Measurements from ENCODE around the gene LPIN3.
"Not testable (repeated sequence)": the region's sequence is repeated elsewhere in the genome, so short reads cannot be mapped to it uniquely, and the experiment has no call there.

LPIN3 gene

DNA sequence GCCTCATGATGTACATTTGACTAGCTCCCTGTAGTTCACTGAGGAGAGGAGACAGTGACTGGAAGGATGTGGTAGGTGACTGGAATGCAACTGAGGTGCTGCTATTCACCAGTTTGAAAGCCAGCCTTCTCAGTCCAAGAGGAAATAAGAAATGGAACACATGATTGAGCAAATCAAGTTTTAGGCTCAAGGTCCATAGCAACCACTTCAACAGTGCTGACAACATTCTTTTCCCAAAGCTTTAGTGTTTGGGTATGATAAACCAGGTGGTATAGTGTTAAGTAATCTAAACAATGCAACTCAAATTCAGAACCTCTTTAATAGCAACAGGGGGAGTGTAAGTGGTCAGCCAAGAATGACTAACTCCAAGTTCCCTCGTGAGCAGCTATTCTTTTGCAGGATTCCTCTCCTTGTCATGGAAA, 32.3 kb upstream of the LPIN3 start:
- Histone ChIP-seq H3K4me3 (ENCODE audit: low read length, poor library complexity, severe bottlenecking) (no peak overlapping the region), H3K4me1 (ENCODE audit: insufficient read depth, low read length, poor library complexity, severe bottlenecking) (peaks cover 57% of the 10 kb centered on the region), H3K9ac (ENCODE audit: low read depth, low read length, poor library complexity, severe bottlenecking) (no peak overlapping the region), H3K36me3 (ENCODE audit: insufficient read depth, low read length) (no peaks in the 10 kb centered on the region), H3K79me2 (ENCODE audit: insufficient read depth, low read length) (peaks cover 53% of the 10 kb centered on the region; the same call in 1 of the 2 replicates), H3F3A (ENCODE audit: low read depth) (no peaks in the 10 kb centered on the region), H3K9me3 (ENCODE audit: insufficient read depth, low read depth, low read length) (no peaks in the 10 kb centered on the region), H2AFZ (ENCODE audit: low read length) (no peak overlapping the region), H4K20me1 (ENCODE audit: insufficient read depth, low read length, poor library complexity, severe bottlenecking) (no peaks in the 10 kb centered on the region), H3K27me3 (ENCODE audit: insufficient read depth, low read length, poor library complexity, severe bottlenecking) (no peaks in the 10 kb centered on the region), H3K9me2 (replicated peaks; ENCODE audit: low read depth, low read length) (no peaks in the 10 kb centered on the region), H3K4me2 (ENCODE audit: low read depth, low read length, poor library complexity, severe bottlenecking) (peak overlapping the region; percentile 25)
- TF ChIP-seq, protein P1, sequence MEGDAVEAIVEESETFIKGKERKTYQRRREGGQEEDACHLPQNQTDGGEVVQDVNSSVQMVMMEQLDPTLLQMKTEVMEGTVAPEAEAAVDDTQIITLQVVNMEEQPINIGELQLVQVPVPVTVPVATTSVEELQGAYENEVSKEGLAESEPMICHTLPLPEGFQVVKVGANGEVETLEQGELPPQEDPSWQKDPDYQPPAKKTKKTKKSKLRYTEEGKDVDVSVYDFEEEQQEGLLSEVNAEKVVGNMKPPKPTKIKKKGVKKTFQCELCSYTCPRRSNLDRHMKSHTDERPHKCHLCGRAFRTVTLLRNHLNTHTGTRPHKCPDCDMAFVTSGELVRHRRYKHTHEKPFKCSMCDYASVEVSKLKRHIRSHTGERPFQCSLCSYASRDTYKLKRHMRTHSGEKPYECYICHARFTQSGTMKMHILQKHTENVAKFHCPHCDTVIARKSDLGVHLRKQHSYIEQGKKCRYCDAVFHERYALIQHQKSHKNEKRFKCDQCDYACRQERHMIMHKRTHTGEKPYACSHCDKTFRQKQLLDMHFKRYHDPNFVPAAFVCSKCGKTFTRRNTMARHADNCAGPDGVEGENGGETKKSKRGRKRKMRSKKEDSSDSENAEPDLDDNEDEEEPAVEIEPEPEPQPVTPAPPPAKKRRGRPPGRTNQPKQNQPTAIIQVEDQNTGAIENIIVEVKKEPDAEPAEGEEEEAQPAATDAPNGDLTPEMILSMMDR (conservative IDR thresholded peaks at IDR 0.05; ENCODE audit: low read length), result no peak
- no peak for TF ChIP-seq EZH2phosphoT487 (IDR thresholded peaks at IDR 0.05; ENCODE audit: borderline replicate concordance)

DNA sequence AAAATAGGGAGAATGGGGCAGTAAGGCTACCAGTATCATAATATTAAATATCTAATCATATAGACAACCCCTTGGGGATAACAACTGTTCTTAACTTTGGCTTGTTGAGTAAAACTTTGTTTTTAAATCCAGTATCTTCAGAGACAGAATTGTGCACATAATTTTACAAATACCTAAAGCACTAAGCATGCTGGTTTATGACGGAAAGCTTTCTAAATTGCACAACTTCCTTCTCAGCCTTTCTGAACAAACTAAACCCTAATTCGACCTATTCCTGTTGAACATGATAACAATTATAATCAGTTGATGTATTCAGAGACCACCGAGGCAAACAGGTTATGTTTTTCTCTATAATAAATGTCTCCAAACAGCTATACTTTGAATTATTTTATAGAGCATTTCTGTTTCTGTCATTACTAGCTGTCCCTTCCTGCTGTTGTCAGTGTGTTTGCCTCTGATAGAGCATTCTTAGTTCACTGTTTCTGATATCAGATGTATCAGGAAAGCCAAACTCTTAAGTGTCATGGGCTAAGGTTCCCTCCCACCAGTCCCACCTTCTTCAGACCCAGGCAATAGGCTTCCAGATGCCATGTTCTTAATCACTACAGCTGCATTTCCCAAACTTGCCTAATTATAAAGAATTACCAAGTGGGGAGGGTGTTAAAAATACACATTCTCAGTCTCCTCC, 31.8 kb upstream of the LPIN3 start:
- TF ChIP-seq EZH2phosphoT487 (IDR thresholded peaks at IDR 0.05; ENCODE audit: borderline replicate concordance), result no peak
- TF ChIP-seq, protein P1 (conservative IDR thresholded peaks at IDR 0.05; ENCODE audit: low read length), result no peak
- Histone ChIP-seq H3K9ac (ENCODE audit: low read depth, low read length, poor library complexity, severe bottlenecking) (peak overlapping the region; percentile 12), H3K4me2 (ENCODE audit: low read depth, low read length, poor library complexity, severe bottlenecking) (peak overlapping the region; percentile 25), H3F3A (ENCODE audit: low read depth) (no peaks in the 10 kb centered on the region), H4K20me1 (ENCODE audit: insufficient read depth, low read length, poor library complexity, severe bottlenecking) (no peaks in the 10 kb centered on the region), H3K27me3 (ENCODE audit: insufficient read depth, low read length, poor library complexity, severe bottlenecking) (no peaks in the 10 kb centered on the region), H3K36me3 (ENCODE audit: insufficient read depth, low read length) (no peaks in the 10 kb centered on the region), H3K79me2 (ENCODE audit: insufficient read depth, low read length) (peaks cover 50% of the 10 kb centered on the region; the same call in 1 of the 2 replicates), H3K4me1 (ENCODE audit: insufficient read depth, low read length, poor library complexity, severe bottlenecking) (peaks cover 52% of the 10 kb centered on the region), H3K4me3 (ENCODE audit: low read length, poor library complexity, severe bottlenecking) (no peak overlapping the region), H3K9me3 (ENCODE audit: insufficient read depth, low read depth, low read length) (no peaks in the 10 kb centered on the region), H2AFZ (ENCODE audit: low read length) (no peak overlapping the region), H3K9me2 (replicated peaks; ENCODE audit: low read depth, low read length) (no peaks in the 10 kb centered on the region)

DNA sequence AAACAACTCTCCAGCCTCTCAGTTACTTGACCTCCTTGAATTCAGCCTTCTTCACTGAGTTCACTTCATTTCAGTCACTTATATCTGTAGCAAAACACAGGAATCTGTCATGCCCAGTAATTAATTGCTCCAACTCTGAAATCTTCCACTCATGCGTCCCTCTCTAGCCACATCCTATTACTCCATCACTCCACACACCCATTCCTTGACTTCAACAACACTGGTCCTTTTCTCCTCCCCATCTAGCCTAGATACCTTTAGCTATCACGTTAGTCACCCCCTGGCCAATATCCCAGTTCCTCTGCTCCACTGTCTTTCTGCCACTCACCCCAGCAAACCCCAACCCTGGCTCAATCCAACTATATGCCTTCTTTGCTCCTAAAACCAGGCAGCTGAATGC, 30.8 kb upstream of the LPIN3 start:
- no peak overlapping the region for H3K4me3 ChIP-seq (ENCODE audit: low read length, poor library complexity, severe bottlenecking)
- H3K9me3 ChIP-seq (ENCODE audit: insufficient read depth, low read depth, low read length), result no peaks in the 10 kb centered on the region
- H3K36me3 ChIP-seq (ENCODE audit: insufficient read depth, low read length), result no peaks in the 10 kb centered on the region
- no peak overlapping the region for H3K9ac ChIP-seq (ENCODE audit: low read depth, low read length, poor library complexity, severe bottlenecking)
- H3K4me2 ChIP-seq (ENCODE audit: low read depth, low read length, poor library complexity, severe bottlenecking), result peak overlapping the region; percentile 25
- no peaks in the 10 kb centered on the region for H3K27me3 ChIP-seq (ENCODE audit: insufficient read depth, low read length, poor library complexity, severe bottlenecking)
- no peak for TF ChIP-seq EZH2phosphoT487 (IDR thresholded peaks at IDR 0.05; ENCODE audit: borderline replicate concordance)
- TF ChIP-seq, protein P1 (conservative IDR thresholded peaks at IDR 0.05; ENCODE audit: low read length), result no peak
- no peaks in the 10 kb centered on the region for H3K9me2 ChIP-seq (replicated peaks; ENCODE audit: low read depth, low read length)
- H3F3A ChIP-seq (ENCODE audit: low read depth), result no peaks in the 10 kb centered on the region
- peaks cover 47% of the 10 kb centered on the region for H3K4me1 ChIP-seq (ENCODE audit: insufficient read depth, low read length, poor library complexity, severe bottlenecking)
- no peaks in the 10 kb centered on the region for H4K20me1 ChIP-seq (ENCODE audit: insufficient read depth, low read length, poor library complexity, severe bottlenecking)
- H3K79me2 ChIP-seq (ENCODE audit: insufficient read depth, low read length), result peaks cover 56% of the 10 kb centered on the region; the same call in 1 of the 2 replicates
- H2AFZ ChIP-seq (ENCODE audit: low read length), result no peak overlapping the region

DNA sequence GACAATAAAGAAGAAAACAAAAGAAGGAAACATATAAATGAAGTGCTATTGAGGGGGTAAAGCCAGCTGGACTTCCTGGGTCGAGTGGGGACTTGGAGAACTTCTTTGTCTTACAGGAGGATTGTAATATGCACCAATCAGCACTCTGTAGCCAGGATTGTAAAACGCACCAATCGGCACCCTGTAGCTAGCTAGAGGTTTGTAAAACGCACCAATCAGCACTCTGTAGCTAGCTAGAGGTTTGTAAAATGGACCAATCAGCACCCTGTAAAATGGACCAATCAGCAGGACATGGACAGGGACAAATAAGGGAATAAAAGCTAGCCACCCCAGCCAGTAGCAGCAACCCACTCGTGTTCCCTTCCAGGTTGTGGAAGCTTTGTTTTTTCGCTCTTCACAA, 28.6 kb upstream of the LPIN3 start:
- H4K20me1 ChIP-seq (ENCODE audit: insufficient read depth, low read length, poor library complexity, severe bottlenecking), result peaks cover 13% of the 10 kb centered on the region
- not testable (repeated sequence) for H2AFZ ChIP-seq (ENCODE audit: low read length); H3K4me3 ChIP-seq (ENCODE audit: low read length, poor library complexity, severe bottlenecking); H3F3A ChIP-seq (ENCODE audit: low read depth); H3K9me3 ChIP-seq (ENCODE audit: insufficient read depth, low read depth, low read length); H3K9me2 ChIP-seq (replicated peaks; ENCODE audit: low read depth, low read length); H3K9ac ChIP-seq (ENCODE audit: low read depth, low read length, poor library complexity, severe bottlenecking); H3K27me3 ChIP-seq (ENCODE audit: insufficient read depth, low read length, poor library complexity, severe bottlenecking); H3K4me2 ChIP-seq (ENCODE audit: low read depth, low read length, poor library complexity, severe bottlenecking); H3K36me3 ChIP-seq (ENCODE audit: insufficient read depth, low read length)
- peaks cover 60% of the 10 kb centered on the region for H3K4me1 ChIP-seq (ENCODE audit: insufficient read depth, low read length, poor library complexity, severe bottlenecking)
- H3K79me2 ChIP-seq (ENCODE audit: insufficient read depth, low read length), result peaks cover 67% of the 10 kb centered on the region
